ENCODE results near the gene RAP2B. TPM values are rescaled to one million over a fixed set of nuclear protein-coding genes. Genes with fewer than 3 reads are reported as not detected.

RAP2B gene
- total RNA-seq, 1 experiment from 2014 or later: 18.2 TPM

DNA sequence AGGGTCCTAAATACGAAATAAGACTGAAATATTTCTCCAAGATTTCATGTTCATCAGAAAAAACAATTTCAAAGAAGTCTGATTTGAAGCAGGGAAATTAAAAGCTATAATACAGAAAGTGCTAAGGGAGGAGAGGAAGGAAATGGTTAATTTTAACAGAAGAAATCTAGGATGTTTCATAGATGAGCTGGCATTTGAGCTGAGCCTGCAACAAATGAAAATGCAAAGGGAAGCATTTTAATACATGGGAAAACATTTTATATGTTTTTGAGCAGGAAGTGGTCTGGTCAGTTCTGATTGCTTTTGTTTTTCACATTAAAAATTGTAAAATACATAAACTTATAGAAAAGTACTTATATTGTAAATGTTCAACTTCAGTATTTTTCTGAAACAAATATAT lies 17.2 kb upstream of the RAP2B start:
- Histone ChIP-seq H3K9ac (ENCODE audit: extremely low read depth, insufficient read length, low read length) (no peak overlapping the region), H3K27ac (ENCODE audit: insufficient read length, low read depth, low read length) (no peak overlapping the region)

More for the DNA sequence above, 17.2 kb upstream of the RAP2B start:
- H4K8ac ChIP-seq (replicated peaks; ENCODE audit: insufficient read length, low read depth, low read length): no peak overlapping the region
- no peak overlapping the region for H3K4ac ChIP-seq (ENCODE audit: low read depth, low read length)
- H3K18ac ChIP-seq (ENCODE audit: insufficient read length, low read depth, low read length): no peak overlapping the region
- H3T11ph ChIP-seq (ENCODE audit: low read length): no peak overlapping the region
- H4K20me1 ChIP-seq (ENCODE audit: control insufficient read depth, insufficient read depth, insufficient read length): no peaks in the 10 kb centered on the region
- TF ChIP-seq, protein P1, sequence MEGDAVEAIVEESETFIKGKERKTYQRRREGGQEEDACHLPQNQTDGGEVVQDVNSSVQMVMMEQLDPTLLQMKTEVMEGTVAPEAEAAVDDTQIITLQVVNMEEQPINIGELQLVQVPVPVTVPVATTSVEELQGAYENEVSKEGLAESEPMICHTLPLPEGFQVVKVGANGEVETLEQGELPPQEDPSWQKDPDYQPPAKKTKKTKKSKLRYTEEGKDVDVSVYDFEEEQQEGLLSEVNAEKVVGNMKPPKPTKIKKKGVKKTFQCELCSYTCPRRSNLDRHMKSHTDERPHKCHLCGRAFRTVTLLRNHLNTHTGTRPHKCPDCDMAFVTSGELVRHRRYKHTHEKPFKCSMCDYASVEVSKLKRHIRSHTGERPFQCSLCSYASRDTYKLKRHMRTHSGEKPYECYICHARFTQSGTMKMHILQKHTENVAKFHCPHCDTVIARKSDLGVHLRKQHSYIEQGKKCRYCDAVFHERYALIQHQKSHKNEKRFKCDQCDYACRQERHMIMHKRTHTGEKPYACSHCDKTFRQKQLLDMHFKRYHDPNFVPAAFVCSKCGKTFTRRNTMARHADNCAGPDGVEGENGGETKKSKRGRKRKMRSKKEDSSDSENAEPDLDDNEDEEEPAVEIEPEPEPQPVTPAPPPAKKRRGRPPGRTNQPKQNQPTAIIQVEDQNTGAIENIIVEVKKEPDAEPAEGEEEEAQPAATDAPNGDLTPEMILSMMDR (conservative IDR thresholded peaks at IDR 0.05): no peak
- H3K79me1 ChIP-seq (ENCODE audit: insufficient read depth, low read depth, low read length, poor library complexity, severe bottlenecking): no peaks in the 10 kb centered on the region
- no peak for DNase-seq
- Mint-ChIP-seq H3K4me1 (no peaks in the 10 kb centered on the region), H3K36me3 (ENCODE audit: insufficient read depth in 1 of 3, low read depth in 3 of 3) (no peaks in the 10 kb centered on the region), H3K27me3 (ENCODE audit: low read depth) (no peaks in the 10 kb centered on the region), H3K4me3 (no peak overlapping the region), H3K9me3 (no peaks in the 10 kb centered on the region), H3K27ac (no peak overlapping the region)
- no peaks in the 10 kb centered on the region for H3K27me3 ChIP-seq (ENCODE audit: insufficient read depth, low read length)
- H2BK120ac ChIP-seq (ENCODE audit: low read depth, low read length, poor library complexity, severe bottlenecking): no peak overlapping the region
- no peak overlapping the region for H2BK12ac ChIP-seq (ENCODE audit: insufficient read length, low read depth, low read length)
- no peaks in the 10 kb centered on the region for H3K23me2 ChIP-seq (ENCODE audit: insufficient read length, low read depth, low read length, poor library complexity, severe bottlenecking)
- H4K91ac ChIP-seq (ENCODE audit: insufficient read length, low read depth, low read length): no peak overlapping the region
- no peak overlapping the region for H2BK5ac ChIP-seq (ENCODE audit: insufficient read length, low read length)
- H2BK20ac ChIP-seq (ENCODE audit: low read depth, low read length, poor library complexity, severe bottlenecking): no peak overlapping the region
- H3K9me3 ChIP-seq (ENCODE audit: control insufficient read depth, low read depth, low read length): no peaks in the 10 kb centered on the region
- H3K79me2 ChIP-seq (ENCODE audit: insufficient read depth, low read length): no peaks in the 10 kb centered on the region
- H2BK15ac ChIP-seq (ENCODE audit: low read depth, low read length): no peak overlapping the region
- WGBS (ENCODE audit: extremely low coverage, insufficient read length, low lambda C conversion rate): no CpG with 5 or more reads among the region's 1 CpG
- H3K14ac ChIP-seq (ENCODE audit: insufficient read depth, low read length): no peak overlapping the region
- H3K4me1 ChIP-seq (ENCODE audit: insufficient read depth, low read length): no peaks in the 10 kb centered on the region
- no peak overlapping the region for H3K56ac ChIP-seq (ENCODE audit: insufficient read length, low read depth, low read length)
- no peak overlapping the region for H4K5ac ChIP-seq (ENCODE audit: insufficient read length, low read depth, low read length)
- H2AK5ac ChIP-seq (ENCODE audit: insufficient read length, low read length): no peak overlapping the region
- H2AFZ ChIP-seq (ENCODE audit: low read length): no peak overlapping the region
- no peak overlapping the region for H3K4me2 ChIP-seq (ENCODE audit: insufficient read depth, insufficient read length, low read length)
- H3K23ac ChIP-seq (ENCODE audit: insufficient read length, low read depth, low read length): no peak overlapping the region

Measured in H9 (cell line).